KMS-11 (cell line): ENCODE results near the gene MISP.

ENCODE experiments used
- H2AFZ ChIP-seq: fragments of 200-600 bp; sonication (generic); 2 replicates; pipeline ENCODE4 v1.6.1; 2016; ENCODE audit warnings: antibody characterized with exemption, mixed run types, low read depth
- H3K27ac ChIP-seq: fragments of 200-600 bp; sonication (generic); 2 replicates; pipeline ENCODE4 v1.6.1; 2016; ENCODE audit warnings: mild to moderate bottlenecking, mixed run types
- H3K27me3 ChIP-seq: fragments of 200-600 bp; sonication (generic); 2 replicates; pipeline ENCODE4 v1.6.1; 2017; ENCODE audit warnings: mild to moderate bottlenecking, low read depth, mixed run types, moderate library complexity; ENCODE audit not compliant: insufficient read depth
- H3K36me3 ChIP-seq: fragments of 200-600 bp; sonication (generic); 2 replicates; pipeline ENCODE4 v1.6.1; 2017; ENCODE audit warnings: mild to moderate bottlenecking, mixed run types; ENCODE audit not compliant: insufficient read depth
- H3K4me1 ChIP-seq: fragments of 200-600 bp; sonication (generic); 2 replicates; pipeline ENCODE4 v1.6.1; 2016; ENCODE audit warnings: mild to moderate bottlenecking, low read depth, mixed run types; ENCODE audit not compliant: poor library complexity, severe bottlenecking
- H3K4me2 ChIP-seq: fragments of 200-600 bp; sonication (generic); 2 replicates; pipeline ENCODE4 v1.7.0; 2016; ENCODE audit warnings: mild to moderate bottlenecking, mixed run types
- H3K4me3 ChIP-seq: fragments of 200-600 bp; sonication (generic); IDR thresholded peaks from 2 replicates; pipeline ENCODE4 v1.6.1; 2017; ENCODE audit warnings: low read depth, low read length, mixed read lengths; ENCODE audit not compliant: insufficient read depth
- H3K79me2 ChIP-seq: fragments of 200-600 bp; sonication (generic); 2 replicates; pipeline ENCODE4 v1.6.1; 2016; ENCODE audit warnings: low read depth, mixed run types; ENCODE audit not compliant: insufficient read depth
- H3K9ac ChIP-seq: fragments of 200-600 bp; sonication (generic); 2 replicates; pipeline ENCODE4 v1.6.1; 2016; ENCODE audit warnings: mild to moderate bottlenecking, mixed run types
- H4K20me1 ChIP-seq: fragments of 200-600 bp; sonication (generic); 2 replicates; pipeline ENCODE4 v1.6.1; 2016; ENCODE audit warnings: mild to moderate bottlenecking, mixed run types; ENCODE audit not compliant: insufficient read depth
- CTCF ChIP-seq: fragments of 200-600 bp; sonication (generic); conservative IDR thresholded peaks from 2 replicates; pipeline ENCODE4 v1.6.1; 2017; ENCODE audit warnings: low read depth, mild to moderate bottlenecking, antibody characterized with exemption, low read length, moderate library complexity, mixed read lengths

Gene MISP

DNA sequence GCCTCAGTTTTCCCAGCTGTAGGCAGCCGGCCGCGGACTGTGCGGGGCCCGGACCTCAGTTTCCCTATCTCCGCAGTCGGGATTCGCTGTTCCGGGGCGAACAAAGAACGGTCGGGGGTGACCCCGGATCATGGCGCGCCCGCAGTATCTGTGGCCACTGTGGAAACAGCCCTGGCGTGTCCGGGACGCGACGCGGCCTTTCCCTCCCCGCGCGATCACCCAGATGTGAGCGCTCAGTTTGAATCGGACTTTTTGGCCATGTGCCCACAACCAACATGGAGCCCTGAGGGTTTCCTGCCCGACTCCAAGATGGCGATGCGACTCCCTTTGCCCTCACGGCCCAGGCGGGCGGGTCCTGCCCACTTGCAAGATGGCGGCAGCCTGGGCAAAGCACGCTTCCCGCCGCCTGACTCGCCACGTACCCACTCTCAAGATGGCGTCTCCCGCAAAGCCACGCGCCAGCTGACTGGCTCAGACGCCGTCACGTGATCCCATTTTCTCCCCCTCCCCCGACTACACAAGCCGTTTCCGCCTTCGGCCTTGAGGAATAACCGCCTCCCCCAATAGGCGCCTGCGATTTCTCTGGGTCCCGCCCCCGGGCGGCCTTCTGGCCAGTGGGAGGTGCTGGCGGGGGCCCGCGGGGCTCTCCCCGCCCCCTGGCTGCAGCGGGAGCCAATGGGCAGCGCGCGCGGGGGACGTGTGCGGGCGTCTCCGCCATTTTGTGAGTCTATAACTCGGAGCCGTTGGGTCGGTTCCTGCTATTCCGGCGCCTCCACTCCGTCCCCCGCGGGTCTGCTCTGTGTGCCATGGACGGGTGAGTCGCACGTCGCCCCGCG is 46.0 kb downstream of the MISP start, which contains the start of gene PTBP1:
Gene PTBP1, plus strand, starts transcription at position 761 of the 836 bp plus-strand sequence. Its CDS starts 46 bp downstream, at position 807.
- peaks cover 40% of the 10 kb centered on the region for H3K79me2 ChIP-seq
- no peak within 1 kb of the TSS for H3K4me3 ChIP-seq
- no peaks in the 10 kb centered on the region for H3K27me3 ChIP-seq
- peaks cover 35% of the 10 kb centered on the region for H4K20me1 ChIP-seq
- peak within 1 kb of the TSS; percentile 73 for H2AFZ ChIP-seq
- peak within 1 kb of the TSS; percentile 96 for H3K9ac ChIP-seq
- no peak for TF ChIP-seq CTCF
- peaks cover 17% of the 10 kb centered on the region; the same call in 1 of the 2 replicates for H3K36me3 ChIP-seq
- peak within 1 kb of the TSS; percentile 54 for H3K4me2 ChIP-seq
- H3K4me1 ChIP-seq = peaks cover 18% of the 10 kb centered on the region
- H3K27ac ChIP-seq = peak within 1 kb of the TSS; percentile 90

DNA sequence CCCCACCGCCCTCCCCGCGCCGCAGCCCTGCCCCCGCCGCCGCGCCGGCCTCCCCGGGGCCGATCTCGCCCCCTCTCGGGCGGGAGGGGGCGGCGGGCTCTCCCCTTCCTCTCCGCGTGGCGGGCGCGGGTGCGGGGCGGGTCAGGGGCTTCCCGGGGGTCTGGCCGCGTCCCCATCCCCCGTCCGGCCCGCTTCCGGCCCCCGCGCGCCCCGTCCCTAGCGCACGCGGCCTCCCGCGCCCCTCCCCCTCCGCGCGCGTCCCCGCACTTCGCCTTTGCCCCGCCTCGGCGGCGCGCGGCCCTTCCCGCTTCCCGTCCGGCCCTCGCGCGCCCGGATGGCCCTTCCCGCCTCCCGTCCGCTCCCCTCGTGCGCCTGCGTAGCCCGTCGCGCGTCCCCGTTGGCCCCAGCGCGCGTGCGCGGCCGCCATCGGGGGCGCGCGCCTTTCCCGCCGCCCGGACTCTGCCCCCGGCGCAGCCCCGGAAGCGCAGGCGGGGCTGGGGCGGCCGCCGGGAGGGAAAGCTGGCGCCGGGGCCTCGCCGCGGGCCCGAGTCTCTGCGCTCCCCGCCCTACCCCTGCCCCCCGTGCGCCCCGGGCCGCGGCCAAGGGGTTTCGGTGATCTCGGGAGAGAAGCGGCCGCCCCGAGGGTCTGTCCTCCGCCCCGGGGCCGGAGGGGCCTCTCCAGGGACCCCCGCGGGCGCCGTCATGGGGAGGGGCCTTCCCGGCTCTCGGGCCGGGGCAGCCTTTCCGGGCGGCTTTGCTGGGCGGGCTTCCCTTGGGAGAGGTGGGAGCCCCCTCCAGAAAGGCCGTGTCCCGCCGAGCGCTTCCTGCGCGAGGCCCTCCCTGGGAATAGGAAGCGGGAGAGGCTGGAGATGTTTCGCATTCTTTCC is 46.9 kb downstream of the MISP start:
- Histone ChIP-seq H4K20me1 (peaks cover 43% of the 10 kb centered on the region), H3K36me3 (peaks cover 20% of the 10 kb centered on the region; the same call in 1 of the 2 replicates), H3K4me1 (peaks cover 18% of the 10 kb centered on the region), H2AFZ (no peak overlapping the region), H3K4me2 (peak overlapping the region; percentile 54), H3K9ac (peak overlapping the region; percentile 96), H3K27ac (peak overlapping the region; percentile 90), H3K4me3 (no peak overlapping the region), H3K27me3 (no peaks in the 10 kb centered on the region), H3K79me2 (peaks cover 49% of the 10 kb centered on the region)
- no peak for TF ChIP-seq CTCF

GRCh38 chr19:798415-799075 is 47.6 kb downstream of the MISP start:
- no peak for TF ChIP-seq CTCF
- Histone ChIP-seq H3K4me3 (no peak overlapping the region), H3K4me1 (peaks cover 18% of the 10 kb centered on the region), H3K36me3 (peaks cover 22% of the 10 kb centered on the region; the same call in 1 of the 2 replicates), H3K27ac (peak overlapping the region; percentile 56; the same call in 1 of the 2 replicates), H3K79me2 (peaks cover 57% of the 10 kb centered on the region), H3K27me3 (no peaks in the 10 kb centered on the region), H4K20me1 (peaks cover 43% of the 10 kb centered on the region), H3K9ac (peak overlapping the region; percentile 96), H2AFZ (no peak overlapping the region), H3K4me2 (peak overlapping the region; percentile 54)
